GM18951 (cell line): Measurements from ENCODE around the gene DOLK.

Experiments
- POLR2A ChIP-seq: IDR thresholded peaks from 4 replicates; pipeline ENCODE4 v1.6.1; 2011; ENCODE audit warnings: mild to moderate bottlenecking; ENCODE audit not compliant: insufficient read length, insufficient read depth; ENCODE audit errors: extremely low read depth
- in situ Hi-C: fragments of 300-500 bp; cut with MboI; formaldehyde crosslinking; loops from one replicate; pipeline ENCODE4 v1.12.0; 2022; ENCODE audit warnings: low sequenced_read_pairs, mixed read lengths, inconsistent platforms; ENCODE audit not compliant: unreplicated experiment

Gene DOLK

DNA sequence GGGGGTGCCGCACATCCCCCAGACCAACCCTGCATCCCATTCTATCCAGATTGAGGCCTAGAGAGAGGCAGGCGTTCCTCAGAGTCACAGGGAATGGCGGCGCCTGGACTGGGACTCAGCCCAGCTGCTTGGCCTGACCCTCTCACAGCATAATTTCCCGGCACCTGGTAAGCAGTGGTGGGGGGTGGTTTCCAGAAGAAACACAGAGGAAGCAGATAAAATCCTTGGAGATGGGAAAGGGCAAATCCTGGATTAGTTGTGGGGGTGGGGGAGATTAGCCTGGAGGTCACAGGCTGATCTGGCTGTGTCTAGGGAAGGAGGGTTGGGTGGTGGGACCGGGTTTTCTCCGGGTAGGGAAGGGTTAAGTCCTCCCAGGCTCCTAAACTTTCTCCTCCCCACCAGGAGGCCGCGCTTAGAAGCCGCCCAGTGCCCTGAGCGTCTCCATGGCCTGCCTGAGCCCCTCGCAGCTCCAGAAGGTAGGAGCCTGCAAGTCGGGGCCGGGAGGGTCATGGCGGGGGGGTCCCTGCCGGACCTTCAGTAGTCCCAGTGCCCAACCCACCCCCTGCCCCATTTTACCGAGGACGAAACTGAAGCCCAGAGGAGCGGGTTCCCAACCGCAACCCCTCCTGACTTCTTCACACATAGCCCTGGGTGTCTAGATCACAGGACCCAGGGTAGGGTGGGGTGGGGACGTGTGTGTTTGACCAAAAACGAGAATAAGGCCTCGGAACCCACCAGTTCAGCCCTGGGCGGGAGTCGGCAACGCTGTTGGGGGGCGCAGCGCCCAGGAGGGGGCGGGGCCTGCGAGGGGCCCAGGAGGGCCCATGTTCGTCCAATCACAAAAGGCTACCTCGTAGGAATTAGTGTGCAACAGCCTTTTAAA is 25.3 kb downstream of the DOLK start:
- TF ChIP-seq POLR2A = no peak
- in situ Hi-C loops = no loop called here

DNA sequence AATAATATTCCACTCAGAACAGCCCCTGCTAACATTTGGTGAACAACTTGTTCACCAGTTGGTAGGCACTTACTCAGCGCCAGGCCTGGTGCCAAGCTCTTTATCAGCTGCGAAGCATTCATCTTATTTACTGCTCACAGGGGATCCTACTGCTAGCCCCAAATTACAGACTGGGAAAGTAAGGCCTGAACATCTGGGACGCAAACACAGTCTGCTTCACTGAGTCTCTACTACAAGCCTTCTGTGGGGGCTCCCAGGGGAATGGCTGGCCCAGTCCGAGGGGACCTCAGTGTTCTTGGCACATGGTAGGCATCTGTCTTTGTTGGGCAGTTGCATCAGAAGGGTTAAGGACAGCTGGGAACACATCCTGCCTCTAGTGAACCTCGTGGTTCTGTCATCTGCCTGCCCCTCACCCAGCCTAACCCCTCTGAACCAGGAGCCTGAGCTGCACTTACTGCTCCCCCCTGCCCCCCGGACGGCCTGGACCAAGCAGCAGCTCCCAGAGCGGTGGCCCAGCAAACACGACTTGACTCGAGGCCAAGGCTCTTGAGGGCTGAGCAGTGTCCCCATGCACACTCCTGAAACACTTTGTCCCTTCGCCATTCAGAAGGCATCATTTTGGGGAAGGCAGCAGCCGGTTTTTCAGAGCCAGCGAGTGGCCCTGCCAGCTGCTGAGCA is 26.9 kb downstream of the DOLK start, which contains the start of gene PHYHD1:
TSS of gene PHYHD1 (plus strand) at position 602 of the 678 bp plus-strand sequence. CDS start 1,342 bp downstream, outside the sequence.
- in situ Hi-C loops = no loop called here
- no peak for TF ChIP-seq POLR2A

DNA sequence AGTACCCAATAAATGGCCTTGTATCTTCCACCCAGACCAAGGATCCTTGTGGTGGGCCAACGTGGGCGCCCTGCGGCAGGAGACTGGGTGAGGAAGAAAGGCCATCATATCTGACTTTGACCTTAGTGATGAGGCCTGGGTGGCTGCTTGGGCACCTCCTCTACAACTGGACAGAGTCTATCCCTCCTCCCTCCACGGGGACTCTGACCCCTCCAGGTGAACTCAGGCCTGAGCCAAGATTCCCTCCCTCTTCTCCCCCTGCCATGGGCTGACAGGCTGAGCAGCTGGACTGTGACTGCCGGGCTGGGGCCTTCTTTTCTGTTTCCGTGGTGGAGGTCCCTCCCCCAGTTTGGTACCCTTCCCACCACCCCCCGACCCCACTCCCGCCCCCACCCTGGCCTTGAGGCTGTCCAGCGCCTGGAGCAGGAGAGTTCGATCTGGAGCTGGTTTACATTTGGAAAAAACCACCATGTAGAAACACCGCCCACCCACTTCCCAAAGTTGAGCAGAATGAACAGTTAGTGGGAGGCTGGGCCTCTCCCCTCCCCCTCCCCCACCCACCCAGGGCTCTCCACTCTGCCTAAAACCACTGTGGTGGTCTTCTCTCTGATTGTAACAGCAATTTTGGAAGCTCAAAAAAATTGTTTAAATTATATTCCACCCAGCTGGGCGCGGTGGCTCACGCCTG is 27.9 kb downstream of the DOLK start:
- in situ Hi-C loops = no loop called here
- TF ChIP-seq POLR2A = no peak

DNA sequence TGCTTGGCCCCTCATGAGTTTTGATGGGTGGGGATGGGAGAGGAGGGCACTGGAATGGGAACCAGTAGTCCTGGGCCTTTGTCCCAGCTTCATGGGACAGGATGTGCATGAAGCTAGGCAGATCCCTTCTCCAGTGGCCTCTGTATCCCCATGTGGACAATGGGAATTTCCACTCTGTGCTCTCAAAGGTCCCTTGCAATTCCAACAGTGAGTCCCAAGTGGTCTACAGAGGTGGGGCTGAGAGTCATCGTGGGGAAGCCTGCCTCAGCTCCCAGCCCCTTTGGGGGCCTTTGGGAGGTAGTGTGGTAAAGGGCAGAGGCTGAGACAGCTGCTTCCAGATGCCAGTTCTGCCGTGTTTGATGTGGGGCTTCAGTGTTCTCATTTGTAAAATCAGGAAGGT is 28.5 kb downstream of the DOLK start:
- in situ Hi-C loops = no loop called here
- TF ChIP-seq POLR2A = no peak

DNA sequence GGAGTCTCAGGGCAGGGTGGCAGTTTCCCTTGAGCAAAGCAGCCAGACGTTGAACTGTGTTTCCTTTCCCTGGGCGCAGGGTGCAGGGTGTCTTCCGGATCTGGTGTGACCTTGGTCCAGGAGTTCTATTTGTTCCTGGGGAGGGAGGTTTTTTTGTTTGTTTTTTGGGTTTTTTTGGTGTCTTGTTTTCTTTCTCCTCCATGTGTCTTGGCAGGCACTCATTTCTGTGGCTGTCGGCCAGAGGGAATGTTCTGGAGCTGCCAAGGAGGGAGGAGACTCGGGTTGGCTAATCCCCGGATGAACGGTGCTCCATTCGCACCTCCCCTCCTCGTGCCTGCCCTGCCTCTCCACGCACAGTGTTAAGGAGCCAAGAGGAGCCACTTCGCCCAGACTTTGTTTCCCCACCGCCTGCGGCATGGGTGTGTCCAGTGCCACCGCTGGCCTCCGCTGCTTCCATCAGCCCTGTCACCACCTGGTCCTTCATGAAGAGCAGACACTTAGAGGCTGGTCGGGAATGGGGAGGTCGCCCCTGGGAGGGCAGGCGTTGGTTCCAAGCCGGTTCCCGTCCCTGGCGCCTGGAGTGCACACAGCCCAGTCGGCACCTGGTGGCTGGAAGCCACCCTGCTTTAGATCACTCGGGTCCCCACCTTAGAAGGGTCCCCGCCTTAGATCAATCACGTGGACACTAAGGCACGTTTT is 30.1 kb downstream of the DOLK start:
- in situ Hi-C loops = no loop called here
- no peak for TF ChIP-seq POLR2A

DNA sequence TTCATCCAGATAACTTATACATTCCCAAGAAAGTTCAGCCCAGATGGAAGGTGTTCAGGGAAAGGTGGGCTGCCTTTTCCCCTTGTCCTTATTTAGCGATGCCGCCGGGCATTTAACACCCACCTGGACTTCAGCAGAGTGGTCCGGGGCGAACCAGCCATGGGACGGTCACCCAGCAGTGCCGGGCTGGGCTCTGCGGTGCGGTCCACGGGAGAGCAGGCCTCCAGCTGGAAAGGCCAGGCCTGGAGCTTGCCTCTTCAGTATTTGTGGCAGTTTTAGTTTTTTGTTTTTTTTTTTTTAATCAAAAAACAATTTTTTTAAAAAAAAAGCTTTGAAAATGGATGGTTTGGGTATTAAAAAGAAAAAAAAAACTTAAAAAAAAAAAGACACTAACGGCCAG is 30.7 kb downstream of the DOLK start:
- TF ChIP-seq POLR2A = no peak
- in situ Hi-C loops = no loop called here

DNA sequence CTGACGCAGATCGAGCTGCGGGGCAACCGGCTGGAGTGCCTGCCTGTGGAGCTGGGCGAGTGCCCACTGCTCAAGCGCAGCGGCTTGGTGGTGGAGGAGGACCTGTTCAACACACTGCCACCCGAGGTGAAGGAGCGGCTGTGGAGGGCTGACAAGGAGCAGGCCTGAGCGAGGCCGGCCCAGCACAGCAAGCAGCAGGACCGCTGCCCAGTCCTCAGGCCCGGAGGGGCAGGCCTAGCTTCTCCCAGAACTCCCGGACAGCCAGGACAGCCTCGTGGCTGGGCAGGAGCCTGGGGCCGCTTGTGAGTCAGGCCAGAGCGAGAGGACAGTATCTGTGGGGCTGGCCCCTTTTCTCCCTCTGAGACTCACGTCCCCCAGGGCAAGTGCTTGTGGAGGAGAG is 31.2 kb downstream of the DOLK start:
- in situ Hi-C loops = no loop called here
- TF ChIP-seq POLR2A = no peak

DNA sequence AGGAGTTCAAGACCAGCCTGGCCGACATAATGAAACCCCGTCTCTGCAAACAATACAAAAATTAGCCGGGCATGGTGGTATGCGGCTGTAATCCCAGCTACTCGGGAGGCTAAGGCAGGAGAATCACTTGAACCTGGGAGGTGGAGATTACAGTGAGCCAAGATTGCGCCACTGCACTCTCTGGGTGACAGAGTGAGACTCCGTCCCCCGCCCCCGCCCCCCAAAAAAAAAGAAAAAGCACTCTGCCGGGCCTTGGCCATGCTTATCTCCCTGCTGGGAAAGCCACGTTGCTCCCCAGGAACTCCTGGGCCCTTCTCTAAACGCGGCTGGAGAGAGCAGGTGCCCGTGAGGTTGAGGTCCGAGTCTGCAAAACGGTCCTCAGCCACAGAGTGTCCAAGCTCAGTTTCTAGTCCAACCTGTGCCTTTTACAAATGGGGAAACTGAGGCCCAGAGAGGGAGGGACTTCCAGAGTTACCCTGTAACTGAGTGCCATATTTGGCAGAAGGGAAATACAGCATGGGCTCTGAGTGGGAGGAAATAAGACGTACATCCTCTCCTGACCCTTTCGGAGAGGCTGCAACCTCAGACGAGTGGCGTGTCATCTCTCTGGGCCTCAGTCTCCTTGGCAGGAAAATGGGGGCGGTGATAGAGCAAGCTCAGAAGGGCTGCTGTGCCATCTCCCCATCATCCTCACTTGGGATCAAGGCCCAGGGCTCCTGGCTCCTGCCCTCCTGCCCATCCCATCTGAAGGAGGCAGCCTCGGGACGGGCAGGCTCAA is 33.2 kb downstream of the DOLK start:
- in situ Hi-C loops = no loop called here
- no peak for TF ChIP-seq POLR2A

DNA sequence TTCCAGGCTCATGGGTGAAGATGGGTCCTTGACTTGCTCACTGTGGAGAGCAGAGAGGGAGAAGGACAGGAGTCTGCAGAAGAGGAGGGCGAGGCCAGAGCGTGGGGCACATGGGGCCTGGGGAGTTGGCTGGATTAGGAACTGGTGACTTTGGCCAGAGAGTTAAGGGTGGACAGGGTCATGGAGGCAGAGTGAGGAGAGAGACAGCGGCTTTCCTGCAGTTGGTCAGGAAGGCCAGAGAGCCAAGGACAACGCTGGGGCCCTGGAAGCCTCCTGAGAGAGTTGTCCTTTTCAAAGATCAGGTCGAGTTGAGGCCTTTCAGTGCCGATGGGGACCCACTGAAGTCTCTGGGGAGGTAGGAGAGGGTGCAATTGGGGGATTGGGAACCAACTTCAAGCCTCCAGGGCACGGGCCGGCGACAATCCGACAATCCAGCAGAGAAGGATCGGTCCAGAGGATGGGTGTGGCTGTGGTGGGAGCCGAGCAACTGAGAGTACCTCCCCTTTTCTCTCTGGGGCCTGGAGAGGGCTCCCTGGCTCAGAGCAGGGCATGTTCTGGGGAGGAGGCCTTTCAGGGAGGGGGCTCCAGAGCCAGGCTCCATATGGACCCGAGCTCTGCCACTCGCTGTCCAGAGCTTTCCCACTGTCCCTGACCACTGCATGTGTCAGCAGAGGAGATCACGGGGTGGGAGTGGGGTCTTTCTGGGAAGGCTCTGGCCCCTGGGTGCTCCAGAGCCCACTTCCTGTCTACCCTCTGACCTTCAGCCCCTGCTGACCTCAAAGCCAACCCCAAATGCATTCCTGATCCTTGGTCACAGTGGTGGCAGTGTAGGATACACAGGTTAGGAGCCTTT is 34.1 kb downstream of the DOLK start:
- in situ Hi-C loops = no loop called here
- TF ChIP-seq POLR2A = no peak

DNA sequence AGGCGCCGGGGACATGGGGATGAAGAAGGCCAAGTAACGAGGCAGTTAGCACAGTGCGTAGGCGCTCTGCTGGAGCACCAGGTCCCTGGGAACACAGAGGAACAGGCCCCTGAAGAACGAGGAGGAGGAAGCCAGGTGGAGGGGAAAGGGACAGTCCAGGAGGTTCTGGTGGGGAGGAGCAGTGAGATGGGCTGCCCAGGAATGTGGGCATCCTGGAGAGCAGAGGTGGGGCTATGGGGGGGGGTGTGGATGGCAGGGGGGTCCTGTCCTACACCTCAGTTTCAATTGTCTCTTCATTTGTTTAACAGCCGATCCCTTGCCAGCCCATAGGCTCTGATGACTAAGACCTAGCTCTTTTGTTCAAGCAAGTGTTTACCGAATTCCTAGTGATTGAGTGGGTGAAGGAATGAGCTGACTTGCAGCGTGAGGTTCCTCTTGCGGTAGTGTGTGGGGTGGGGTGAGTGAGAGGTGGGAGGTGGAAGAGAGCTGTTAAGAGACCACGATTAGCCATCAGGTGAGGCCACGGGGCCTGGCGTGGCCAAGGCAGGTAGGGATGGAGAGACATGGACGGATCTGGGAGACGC is 35.0 kb downstream of the DOLK start:
- TF ChIP-seq POLR2A = no peak
- in situ Hi-C loops = no loop called here

DNA sequence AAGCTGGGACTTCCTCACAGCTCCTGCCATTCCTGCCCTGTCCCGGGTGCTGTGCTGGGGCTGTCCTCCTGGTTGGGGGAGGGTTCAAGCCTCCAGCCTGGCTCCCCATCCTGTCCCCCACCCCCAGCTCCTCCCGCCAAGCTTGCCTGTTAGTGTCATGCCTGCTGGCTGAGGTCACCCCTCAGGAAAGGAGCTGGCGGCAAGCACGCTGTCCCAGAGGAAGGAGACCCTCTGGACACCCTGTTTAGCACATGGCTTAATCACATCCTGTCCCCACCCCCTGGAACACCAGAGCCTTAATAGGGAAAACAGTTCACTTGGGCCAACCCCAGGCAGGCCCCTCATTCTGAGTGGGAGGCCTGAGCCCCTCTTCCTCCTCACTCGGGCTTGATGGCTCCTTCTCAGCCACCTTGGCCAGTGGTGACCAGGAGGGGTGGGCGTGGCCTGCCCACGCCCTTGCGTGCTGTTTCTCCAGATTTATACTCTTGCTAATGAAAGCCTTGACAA is 35.8 kb downstream of the DOLK start:
- in situ Hi-C loops = no loop called here
- TF ChIP-seq POLR2A = no peak
